NT2/D1 (cell line): ENCODE results near the gene JMY.

ENCODE experiments used
- YY1 ChIP-seq: IDR thresholded peaks from 2 replicates; pipeline ENCODE4 v1.6.1; 2011; ENCODE audit not compliant: insufficient read length, insufficient read depth
- ZNF274 ChIP-seq: IDR thresholded peaks from 2 replicates; pipeline ENCODE4 v1.6.1; 2011; ENCODE audit warnings: mild to moderate bottlenecking, low read depth, low read length

DNA sequence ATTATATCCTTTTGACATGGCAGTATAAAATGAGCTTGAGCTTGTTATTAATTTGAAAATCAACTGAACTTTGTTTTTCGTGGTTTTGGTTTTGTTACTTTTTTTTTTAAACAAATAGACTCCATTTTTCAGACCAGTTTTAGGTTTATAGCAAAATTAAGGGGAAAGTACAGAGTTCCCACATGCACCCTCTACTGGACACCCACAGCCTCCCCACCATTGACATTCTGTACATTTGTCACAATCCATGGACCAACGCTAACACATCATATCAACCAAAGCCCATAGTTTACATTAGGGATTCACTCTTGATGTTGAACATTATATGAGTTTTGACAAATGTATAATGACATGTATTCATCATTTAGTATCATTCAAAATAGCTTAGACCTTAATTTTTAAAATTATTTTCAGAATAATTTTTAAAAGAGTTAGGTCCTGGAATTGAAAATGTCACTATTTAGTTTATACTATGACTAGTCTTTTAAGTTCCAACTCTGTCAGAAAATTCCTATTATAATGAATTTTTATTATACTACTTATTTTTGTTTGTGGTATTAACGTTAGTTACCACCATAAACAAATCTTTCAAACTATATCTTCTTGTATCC lies 35.3 kb upstream of the JMY start:
- no peak for TF ChIP-seq ZNF274
- no peak for TF ChIP-seq YY1
